GM19438 (cell line): Measurements from ENCODE around the gene FTL.

ENCODE experiments used
- ATAC-seq: cut with Tn5 transposase; IDR thresholded peaks from one replicate; pipeline ENCODE4 v1.9.1; 2021; ENCODE audit warnings: low read depth; ENCODE audit not compliant: unreplicated experiment

The FTL gene

GRCh38 chr19:48989701-48990291 is 24.7 kb downstream of the FTL start:
- no peak for ATAC-seq

DNA sequence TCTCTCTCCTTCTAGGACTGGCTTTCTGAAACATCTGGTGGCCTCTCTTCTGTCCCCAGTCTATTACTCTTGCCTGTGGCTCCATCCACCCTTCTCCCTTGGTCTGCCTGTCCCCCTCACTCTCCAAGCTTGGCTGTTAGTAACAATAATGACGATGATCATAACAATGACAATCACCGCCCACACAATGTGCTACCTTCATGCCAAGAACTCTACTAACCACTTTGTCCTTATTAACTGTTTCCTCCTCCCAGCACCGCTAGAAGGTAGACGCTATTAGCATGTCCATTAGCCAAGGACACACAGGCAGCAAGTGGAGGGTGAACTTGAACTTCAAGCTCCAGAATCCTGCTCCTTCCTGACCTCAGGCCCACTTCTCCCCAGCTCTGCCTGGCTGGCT is 25.3 kb downstream of the FTL start:
- ATAC-seq = no peak

- no peak for ATAC-seq
Observed at GRCh38 chr19:48991011-48991609, 26.0 kb downstream of the FTL start.

GRCh38 chr19:48991873-48992580 is 26.9 kb downstream of the FTL start:
- no peak for ATAC-seq

DNA sequence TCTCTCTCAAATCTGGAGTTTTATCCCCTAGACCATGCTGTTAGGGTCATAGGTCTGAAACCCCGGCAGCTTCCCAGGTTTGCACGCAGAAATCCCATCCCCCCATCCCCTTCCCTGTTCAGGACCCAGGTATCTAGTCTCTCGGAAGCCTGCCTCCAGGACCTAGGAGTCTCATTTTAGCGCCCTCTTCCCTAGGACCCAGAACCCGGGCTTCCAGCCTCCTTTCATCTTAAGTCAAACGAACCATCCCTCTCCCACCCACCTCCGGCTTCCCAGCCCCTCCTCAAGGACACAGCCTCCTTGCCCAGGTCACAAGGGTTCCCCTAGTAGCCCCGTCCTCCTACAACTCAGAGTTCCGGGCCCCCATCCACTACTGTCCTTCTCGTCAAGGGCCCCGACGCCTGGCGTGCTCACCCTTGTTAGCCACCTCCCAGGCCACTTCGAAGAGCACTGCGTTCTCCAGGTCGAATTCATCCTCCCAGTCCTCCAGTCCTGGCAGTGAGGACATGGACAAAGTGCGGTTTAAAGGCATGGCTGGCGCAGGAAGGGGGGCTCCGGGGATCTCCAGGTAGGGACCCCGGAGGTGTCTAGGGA is 27.6 kb downstream of the FTL start:
- ATAC-seq = no peak

- peak; percentile 91 for ATAC-seq
Observed at GRCh38 chr19:48993175-48994034, 28.3 kb downstream of the FTL start, which contains the start of the genes GYS1 and RUVBL2. GYS1 (minus strand) TSS chr19:48993309; CDS start chr19:48993112, 197 bp downstream. RUVBL2 (plus strand) TSS chr19:48993887; CDS start chr19:48993912, 25 bp downstream.

GRCh38 chr19:48994035-48994386 is 28.9 kb downstream of the FTL start:
- no peak for ATAC-seq

DNA sequence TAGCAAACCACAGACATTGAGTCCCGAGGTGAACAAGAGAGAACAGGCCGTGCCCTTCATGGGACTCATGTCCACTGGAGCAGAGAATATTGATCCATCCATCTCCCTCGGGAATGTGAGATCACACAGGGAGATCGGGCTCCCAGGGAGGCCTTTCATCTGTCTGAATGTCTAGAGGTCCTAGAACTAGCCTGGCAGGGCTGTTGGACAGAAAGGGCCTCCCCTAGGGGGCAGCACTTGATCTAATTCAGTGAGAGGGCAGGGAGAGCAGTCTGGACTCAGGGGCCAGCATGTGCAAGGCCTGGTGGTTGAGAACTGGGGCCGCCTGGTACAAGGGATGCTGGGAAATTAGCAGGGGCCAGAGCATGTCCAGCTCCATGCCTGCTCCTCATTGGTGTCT is 32.9 kb downstream of the FTL start:
- ATAC-seq = no peak

- ATAC-seq = no peak
Observed at GRCh38 chr19:48999481-49000325, 34.6 kb downstream of the FTL start.

DNA sequence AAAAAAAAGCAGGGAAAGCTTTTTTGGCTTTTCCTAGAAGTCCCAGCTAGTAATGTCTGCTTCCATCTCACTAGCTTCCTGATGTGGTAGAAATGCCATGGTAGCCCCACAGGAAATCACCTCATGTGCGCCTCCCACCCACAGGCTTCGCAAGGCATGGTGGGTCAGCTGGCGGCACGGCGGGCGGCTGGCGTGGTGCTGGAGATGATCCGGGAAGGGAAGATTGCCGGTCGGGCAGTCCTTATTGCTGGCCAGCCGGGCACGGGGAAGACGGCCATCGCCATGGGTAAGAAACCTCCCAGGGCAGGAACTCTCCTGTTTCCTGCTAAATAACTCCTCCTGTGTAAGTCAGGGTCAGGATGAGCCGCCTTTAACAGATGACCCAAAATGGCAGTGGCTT is 39.0 kb downstream of the FTL start:
- ATAC-seq = no peak

GRCh38 chr19:49004964-49005614 is 40.0 kb downstream of the FTL start:
- no peak for ATAC-seq

DNA sequence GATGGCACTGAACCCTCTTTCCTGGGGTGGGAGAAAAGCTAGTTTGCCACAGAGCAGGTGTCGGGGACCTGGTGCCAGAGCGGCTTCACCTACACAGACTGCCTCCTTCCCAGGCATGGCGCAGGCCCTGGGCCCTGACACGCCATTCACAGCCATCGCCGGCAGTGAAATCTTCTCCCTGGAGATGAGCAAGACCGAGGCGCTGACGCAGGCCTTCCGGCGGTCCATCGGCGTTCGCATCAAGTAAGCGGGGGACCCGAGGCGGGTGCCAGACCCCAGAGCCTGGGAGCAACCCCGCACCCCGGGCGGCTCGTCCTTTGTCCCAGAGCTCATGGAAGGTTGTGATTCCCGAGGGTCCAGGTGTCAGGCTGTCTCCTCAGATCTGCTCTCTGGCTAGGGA is 41.8 kb downstream of the FTL start:
- ATAC-seq = no peak

- ATAC-seq = no peak
Observed at GRCh38 chr19:49009828-49010227, 44.7 kb downstream of the FTL start.

GRCh38 chr19:49010453-49010852 is 45.3 kb downstream of the FTL start:
- no peak for ATAC-seq

DNA sequence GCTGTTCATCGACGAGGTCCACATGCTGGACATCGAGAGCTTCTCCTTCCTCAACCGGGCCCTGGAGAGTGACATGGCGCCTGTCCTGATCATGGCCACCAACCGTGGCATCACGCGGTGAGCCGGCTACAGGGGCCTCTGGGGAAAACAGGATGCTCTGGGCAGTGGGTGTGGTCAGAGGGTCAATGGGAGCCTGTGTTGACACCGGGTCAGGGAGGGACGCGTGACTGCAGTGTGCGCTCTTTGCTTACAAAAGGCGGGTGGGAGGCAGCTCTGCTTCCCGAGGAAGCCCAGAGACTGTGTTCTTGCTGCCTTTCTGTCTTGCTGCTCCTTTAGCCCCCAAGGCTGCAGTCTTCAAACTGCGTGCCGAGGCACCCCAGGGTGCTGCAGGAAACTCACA is 46.1 kb downstream of the FTL start:
- ATAC-seq = no peak

- no peak for ATAC-seq
Observed at GRCh38 chr19:49014123-49014869, 49.2 kb downstream of the FTL start.

GRCh38 chr19:49014870-49015255 is 49.8 kb downstream of the FTL start:
- ATAC-seq = no peak

DNA sequence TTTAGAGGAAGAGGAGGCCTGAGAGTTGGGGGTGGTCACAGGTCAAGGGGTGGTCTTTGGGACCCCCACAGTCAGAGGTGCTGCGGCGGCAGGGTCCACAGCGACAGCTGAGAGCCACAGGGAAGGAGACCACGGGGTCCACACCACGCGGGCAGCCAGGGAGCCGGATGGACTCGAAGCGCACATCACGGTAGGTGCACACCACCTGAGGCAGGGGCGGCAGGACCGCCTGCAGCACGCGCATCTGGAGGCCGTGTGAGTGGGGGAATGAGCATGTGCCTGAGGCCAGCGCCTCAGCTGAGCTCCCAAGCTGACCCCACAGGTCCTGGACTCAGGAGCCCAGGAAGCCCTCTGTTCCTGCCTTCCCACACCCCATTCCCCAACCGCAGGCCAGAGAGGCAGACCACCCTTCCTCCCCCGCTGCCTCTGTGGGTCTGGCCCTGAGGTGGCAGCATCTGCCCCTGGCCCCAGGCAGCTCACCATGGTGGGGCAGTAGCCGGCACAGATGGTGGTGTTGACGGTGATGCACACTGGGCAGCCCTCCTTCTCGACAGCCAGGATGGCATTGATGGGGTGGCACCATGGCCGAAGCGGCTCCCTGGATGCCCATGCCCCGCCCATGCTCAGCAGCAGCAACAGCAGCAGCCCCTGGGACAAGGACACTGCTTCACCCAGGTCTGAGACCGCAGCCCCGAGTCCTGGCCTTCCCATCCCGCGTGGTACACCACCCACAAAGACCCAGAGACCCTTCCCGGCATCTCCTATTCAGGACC is 51.1 kb downstream of the FTL start:
- ATAC-seq = no peak
